Right cardiac atrium (tissue), 5 donors: Measurements from ENCODE around the gene UMODL1. TPM values are rescaled to one million over a fixed set of nuclear protein-coding genes. Genes with fewer than 3 reads are reported as not detected.

Experiments
- ATAC-seq, 2 donors: fragments of 200-7000 bp; cut with Tn5 transposase; one replicate each; pipeline versions ENCODE4 v1.8.0 to v1.9.1; 2020; ENCODE audit warnings: moderate library complexity in 2 of 2, mild to moderate bottlenecking in 1 of 2
- DNase-seq, 3 donors: peaks; one replicate each; pipeline ENCODE4 v3.0.0-alpha.2; 2020
- H3K27ac ChIP-seq: one replicate; pipeline ENCODE4 v1.5.1; 2013; ENCODE audit warnings: mild to moderate bottlenecking, low read length, control low read depth, moderate library complexity
- H3K27me3 ChIP-seq: one replicate; pipeline ENCODE4 v1.6.1; 2013; ENCODE audit not compliant: control insufficient read depth, insufficient read depth
- H3K4me1 ChIP-seq: one replicate; pipeline ENCODE4 v1.6.1; 2013; ENCODE audit warnings: low read length; ENCODE audit not compliant: control insufficient read depth, insufficient read depth
- H3K4me3 ChIP-seq: one replicate; pipeline ENCODE4 v1.5.1; 2013; ENCODE audit warnings: low read length, control low read depth
- H3K9me3 ChIP-seq: one replicate; pipeline ENCODE4 v1.6.1; 2013; ENCODE audit warnings: low read length; ENCODE audit not compliant: control insufficient read depth
- WGBS: extraction: QIAGEN DNeasy Blood & Tissue Kit; methylation state at CpG from one replicate; pipeline ENCODE4 v1.1.7; 2013; 5-methylcytosine and 5-hydroxymethylcytosine counted together
- intact Hi-C, 4 donors: fragments of 100-400 bp; cut with DNase I; formaldehyde crosslinking; loops; one replicate each; pipeline versions ENCODE4 v1.11.0 to v1.14.0; 2022 to 2023
- polyA plus RNA-seq: library from polyadenylated mRNA; stranded (reverse); fragments of 200-250 nt; gene quantifications from one replicate; pipeline ENCODE4 v1.2.3, GENCODE V29; 2013
- total RNA-seq, 4 donors: library from RNA; stranded (reverse); fragmentation: NEBNext Ultra II Directional; extraction: Animal tissue kit (Norgen Biotek cat#: 25700); gene quantifications; one replicate each; pipeline ENCODE4 v1.2.1, GENCODE V29; 2021
- donor health status: healthy with polysubstance abuse.
- donor health status: DM: no; HTN: yes; CAD: no.
- donor health status: DM: no; HTN: no; CAD: no.
- donor health status: DM: no; HTN: yes; CAD: no; lungs with severe emphysema.
- donor health status: DM: yes; HTN: yes; CAD: no.

Gene UMODL1
- total and polyA plus RNA-seq, 5 donors: not detected

GRCh38 chr21:42081931-42082381 lies 10.8 kb downstream of the UMODL1 start:
- no peak for ATAC-seq

GRCh38 chr21:42082501-42083360 lies 11.6 kb downstream of the UMODL1 start:
- H3K27me3 ChIP-seq: no peaks in the 10 kb centered on the region
- 82% methylated on average over 22 of the region's 22 CpGs for WGBS
- H3K27ac ChIP-seq: no peak overlapping the region
- no peak overlapping the region for H3K4me3 ChIP-seq
- DNase-seq (peak in 1 of 3 donors; percentile 41), ATAC-seq (no peak)
- no peaks in the 10 kb centered on the region for H3K9me3 ChIP-seq
- intact Hi-C loops: no loop called here
- no peaks in the 10 kb centered on the region for H3K4me1 ChIP-seq

More at GRCh38 chr21:42081931-42082381, 10.8 kb downstream of the UMODL1 start:
- Histone ChIP-seq H3K27me3 (no peaks in the 10 kb centered on the region), H3K4me1 (no peaks in the 10 kb centered on the region), H3K4me3 (no peak overlapping the region), H3K27ac (no peak overlapping the region), H3K9me3 (no peaks in the 10 kb centered on the region)
- 84% methylated on average over 18 of the region's 18 CpGs for WGBS
- intact Hi-C loops: no loop called here
- DNase-seq: peak in 1 of 3 donors; percentile 9

GRCh38 chr21:42083361-42083690 lies 12.2 kb downstream of the UMODL1 start:
- H3K27ac ChIP-seq: no peak overlapping the region
- H3K9me3 ChIP-seq: no peaks in the 10 kb centered on the region
- H3K4me1 ChIP-seq: no peaks in the 10 kb centered on the region
- DNase-seq (peak in 1 of 3 donors; percentile 48), ATAC-seq (no peak)
- WGBS: 84% methylated on average over 6 of the region's 6 CpGs
- H3K27me3 ChIP-seq: no peaks in the 10 kb centered on the region
- H3K4me3 ChIP-seq: no peak overlapping the region
- intact Hi-C loops: no loop called here

GRCh38 chr21:42084079-42084478 lies 13.0 kb downstream of the UMODL1 start:
- Histone ChIP-seq H3K4me3 (no peak overlapping the region), H3K27ac (no peak overlapping the region), H3K4me1 (no peaks in the 10 kb centered on the region), H3K9me3 (no peaks in the 10 kb centered on the region), H3K27me3 (no peaks in the 10 kb centered on the region)
- no peak for ATAC-seq
- intact Hi-C loops: no loop called here
- 93% methylated on average over 12 of the region's 12 CpGs for WGBS
- peak in 1 of 3 donors; percentile 18 for DNase-seq

GRCh38 chr21:42085246-42086077 lies 14.3 kb downstream of the UMODL1 start:
- Histone ChIP-seq H3K27me3 (no peaks in the 10 kb centered on the region), H3K9me3 (no peaks in the 10 kb centered on the region), H3K4me1 (no peaks in the 10 kb centered on the region), H3K27ac (no peak overlapping the region), H3K4me3 (no peak overlapping the region)
- DNase-seq (peak in 1 of 3 donors; percentile 34), ATAC-seq (no peak)
- intact Hi-C loops: no loop called here
- WGBS: 90% methylated on average over 16 of the region's 16 CpGs

GRCh38 chr21:42086969-42087368 lies 15.9 kb downstream of the UMODL1 start:
- 80% methylated on average over 7 of the region's 7 CpGs for WGBS

GRCh38 chr21:42088148-42088547 lies 17.0 kb downstream of the UMODL1 start:
- Histone ChIP-seq H3K9me3 (no peaks in the 10 kb centered on the region), H3K27ac (no peak overlapping the region), H3K4me1 (no peaks in the 10 kb centered on the region), H3K4me3 (no peak overlapping the region), H3K27me3 (no peaks in the 10 kb centered on the region)
- intact Hi-C loops: no loop called here
- no peak for ATAC-seq
- peak in 1 of 3 donors; percentile 13 for DNase-seq
- whole genome bisulfite sequencing: 93% methylated on average over 14 of the region's 14 CpGs

More at GRCh38 chr21:42086969-42087368, 15.9 kb downstream of the UMODL1 start:
- intact Hi-C loops: no loop called here
- no peak for ATAC-seq
- H3K27me3 ChIP-seq: no peaks in the 10 kb centered on the region
- H3K4me1 ChIP-seq: no peaks in the 10 kb centered on the region
- H3K27ac ChIP-seq: no peak overlapping the region
- H3K4me3 ChIP-seq: no peak overlapping the region
- no peaks in the 10 kb centered on the region for H3K9me3 ChIP-seq
- peak in 1 of 3 donors; percentile 0 for DNase-seq

GRCh38 chr21:42088658-42089057 lies 17.5 kb downstream of the UMODL1 start:
- DNase-seq: no peak
- Histone ChIP-seq H3K27ac (no peak overlapping the region), H3K4me3 (no peak overlapping the region), H3K27me3 (no peaks in the 10 kb centered on the region), H3K4me1 (no peaks in the 10 kb centered on the region), H3K9me3 (no peaks in the 10 kb centered on the region)
- WGBS: 74% methylated on average over 5 of the region's 5 CpGs
- ATAC-seq: no peak
- intact Hi-C loops: no loop called here

GRCh38 chr21:42089093-42089631 lies 18.0 kb downstream of the UMODL1 start:
- H3K27ac ChIP-seq: no peak overlapping the region
- H3K4me3 ChIP-seq: no peak overlapping the region
- 74% methylated on average over 12 of the region's 12 CpGs for WGBS
- ATAC-seq (no peak), DNase-seq (peak in 1 of 3 donors; percentile 3)
- H3K4me1 ChIP-seq: no peaks in the 10 kb centered on the region
- H3K27me3 ChIP-seq: no peaks in the 10 kb centered on the region
- intact Hi-C loops: no loop called here
- no peaks in the 10 kb centered on the region for H3K9me3 ChIP-seq

- intact Hi-C loops: no loop called here
- DNase-seq: peak in 1 of 3 donors; percentile 12
- no peak overlapping the region for H3K27ac ChIP-seq
- ATAC-seq: no peak
- no peaks in the 10 kb centered on the region for H3K4me1 ChIP-seq
- H3K27me3 ChIP-seq: no peaks in the 10 kb centered on the region
- WGBS: 92% methylated on average over 21 of the region's 21 CpGs
- peaks cover 2% of the 10 kb centered on the region for H3K9me3 ChIP-seq
- H3K4me3 ChIP-seq: no peak overlapping the region
These were observed 18.7 kb downstream of the UMODL1 start for GRCh38 chr21:42089665-42090310.
